ENCODE measurements around the gene DRGX. TPM values are rescaled to one million over a fixed set of nuclear protein-coding genes. Genes with fewer than 3 reads are reported as not detected.
A peak's percentile ranks its signal among the peaks of the same experiment; 100 is the strongest.

The DRGX gene
- total RNA-seq, 1 donor from 2014 or later = not detected

GRCh38 chr10:49364747-49365146 is 31.1 kb downstream of the DRGX start:
- no peak for DNase-seq (ENCODE audit: extremely low spot score, unreplicated experiment)
- Mint-ChIP-seq H3K4me1 (ENCODE audit: unreplicated experiment) (peaks cover 22% of the 10 kb centered on the region), H3K27ac (ENCODE audit: unreplicated experiment) (no peak overlapping the region), H3K27me3 (ENCODE audit: unreplicated experiment) (no peaks in the 10 kb centered on the region), H3K36me3 (ENCODE audit: unreplicated experiment) (no peaks in the 10 kb centered on the region), H3K9me3 (ENCODE audit: unreplicated experiment) (no peaks in the 10 kb centered on the region), H3K4me3 (ENCODE audit: unreplicated experiment) (no peak overlapping the region)
- TF ChIP-seq CTCF (IDR thresholded peaks at IDR 0.05) = no peak

GRCh38 chr10:49364051-49364450 is 31.8 kb downstream of the DRGX start:
- no peak overlapping the region for H3K4me3 Mint-ChIP-seq (ENCODE audit: unreplicated experiment)
- no peak overlapping the region for H3K27ac Mint-ChIP-seq (ENCODE audit: unreplicated experiment)
- no peak for TF ChIP-seq CTCF (IDR thresholded peaks at IDR 0.05)
- H3K36me3 Mint-ChIP-seq (ENCODE audit: unreplicated experiment) = no peaks in the 10 kb centered on the region
- H3K27me3 Mint-ChIP-seq (ENCODE audit: unreplicated experiment) = no peaks in the 10 kb centered on the region
- H3K9me3 Mint-ChIP-seq (ENCODE audit: unreplicated experiment) = no peaks in the 10 kb centered on the region
- H3K4me1 Mint-ChIP-seq (ENCODE audit: unreplicated experiment) = peaks cover 18% of the 10 kb centered on the region
- no peak for DNase-seq (ENCODE audit: extremely low spot score, unreplicated experiment)

GRCh38 chr10:49363309-49364031 is 32.4 kb downstream of the DRGX start:
- Mint-ChIP-seq H3K4me3 (ENCODE audit: unreplicated experiment) (no peak overlapping the region), H3K27me3 (ENCODE audit: unreplicated experiment) (no peaks in the 10 kb centered on the region), H3K36me3 (ENCODE audit: unreplicated experiment) (no peaks in the 10 kb centered on the region), H3K4me1 (ENCODE audit: unreplicated experiment) (peaks cover 18% of the 10 kb centered on the region), H3K27ac (ENCODE audit: unreplicated experiment) (no peak overlapping the region), H3K9me3 (ENCODE audit: unreplicated experiment) (no peaks in the 10 kb centered on the region)
- no peak for TF ChIP-seq CTCF (IDR thresholded peaks at IDR 0.05)
- DNase-seq (ENCODE audit: extremely low spot score, unreplicated experiment) = peak; percentile 63

GRCh38 chr10:49362596-49363260 is 33.2 kb downstream of the DRGX start:
- Mint-ChIP-seq H3K27ac (ENCODE audit: unreplicated experiment) (no peak overlapping the region), H3K9me3 (ENCODE audit: unreplicated experiment) (no peaks in the 10 kb centered on the region), H3K27me3 (ENCODE audit: unreplicated experiment) (no peaks in the 10 kb centered on the region), H3K4me1 (ENCODE audit: unreplicated experiment) (peaks cover 18% of the 10 kb centered on the region), H3K36me3 (ENCODE audit: unreplicated experiment) (no peaks in the 10 kb centered on the region), H3K4me3 (ENCODE audit: unreplicated experiment) (no peak overlapping the region)
- no peak for TF ChIP-seq CTCF (IDR thresholded peaks at IDR 0.05)
- peak; percentile 53 for DNase-seq (ENCODE audit: extremely low spot score, unreplicated experiment)

- Mint-ChIP-seq H3K36me3 (ENCODE audit: unreplicated experiment) (no peaks in the 10 kb centered on the region), H3K9me3 (ENCODE audit: unreplicated experiment) (no peaks in the 10 kb centered on the region), H3K4me3 (ENCODE audit: unreplicated experiment) (no peak overlapping the region), H3K27me3 (ENCODE audit: unreplicated experiment) (no peaks in the 10 kb centered on the region), H3K4me1 (ENCODE audit: unreplicated experiment) (peaks cover 16% of the 10 kb centered on the region), H3K27ac (ENCODE audit: unreplicated experiment) (no peak overlapping the region)
- peak; percentile 67 for DNase-seq (ENCODE audit: extremely low spot score, unreplicated experiment)
- TF ChIP-seq CTCF (IDR thresholded peaks at IDR 0.05) = no peak
Measured at GRCh38 chr10:49361735-49362568, 33.9 kb downstream of the DRGX start.
